K562 (cell line): ENCODE data around the gene APOC1. TPM values are rescaled to one million over a fixed set of nuclear protein-coding genes. Genes with fewer than 3 reads are reported as not detected.

Source experiments
- ATAC-seq: fragments of 200-7000 bp; cut with Tn5 transposase; 3 replicates; pipeline ENCODE4 v1.9.1; 2020; ENCODE audit warnings: moderate library complexity
- BruUV-seq: library from RNA; stranded (reverse); fragments of 400-500 nt; replicated peaks from 2 replicates; lab custom pipeline; 2021; lab: Mats Ljungman, UMichigan
- CTCF ChIA-PET: fragments of 300-600 bp; formaldehyde crosslinking; extraction: SDS; loops from one replicate; lab custom pipeline; 2021; ENCODE audit warnings: low intra/inter-chr PET ratio; lab: Yijun Ruan, JAX
- POLR2A ChIA-PET: fragments of 300-600, 350-650 bp; sonication (Branson Sonifier 250); formaldehyde crosslinking; extraction: SDS; loops from one replicate; lab custom pipeline; 2021; ENCODE audit warnings: antibody characterized with exemption, inconsistent platforms; lab: Yijun Ruan, JAX
- DNase-seq, 4 experiments: peaks; one replicate each; pipeline versions ENCODE4 v3.0.0 to v3.0.0-alpha.2; 2011 to 2018; ENCODE audit warnings: low spot score in 3 of 4, mixed read lengths in 3 of 4; ENCODE audit errors: extremely low read depth in 1 of 4
- FAIRE-seq: peaks from 2 replicates; lab custom pipeline; 2011; peaks lifted over from hg19 to GRCh38; lab: Jason Lieb, UNC
- H2AFZ ChIP-seq: 2 replicates; pipeline ENCODE4 v1.6.0; 2011; ENCODE audit warnings: low read depth, low read length, control low read depth, inconsistent platforms
- H3K27ac ChIP-seq: fragments of 200-600 bp; 3 replicates; pipeline ENCODE4 v1.8.0; 2011; ENCODE audit warnings: low read depth, mild to moderate bottlenecking, control low read depth, inconsistent platforms, low read length, moderate library complexity, mixed read lengths; ENCODE audit errors: extremely low read depth
- H3K27me3 ChIP-seq, 2 experiments: fragments of 300-600 bp in 1 of 2; 2 replicates in 1 of 2; 3 replicates in 1 of 2; pipeline versions ENCODE4 v1.6.0 to v1.8.0; 2011; ENCODE audit warnings: inconsistent platforms in 2 of 2, low read length in 2 of 2, mild to moderate bottlenecking in 1 of 2, mixed read lengths in 1 of 2, moderate library complexity in 1 of 2; ENCODE audit not compliant: control insufficient read depth in 2 of 2, insufficient read depth in 2 of 2
- H3K36me3 ChIP-seq: fragments of 300-600 bp; 3 replicates; pipeline ENCODE4 v1.8.0; 2011; ENCODE audit warnings: mild to moderate bottlenecking, low read length, inconsistent platforms; ENCODE audit not compliant: control insufficient read depth, insufficient read depth
- H3K4me1 ChIP-seq, 2 experiments: fragments of 200-600 bp in 1 of 2; replicated peaks in 1 of 2; 2 replicates in 1 of 2; 3 replicates in 1 of 2; pipeline versions ENCODE4 v1.5.1 to v1.8.0; 2011; ENCODE audit warnings: inconsistent platforms in 2 of 2, low read length in 2 of 2, mild to moderate bottlenecking in 1 of 2, mixed read lengths in 1 of 2, moderate library complexity in 1 of 2; ENCODE audit not compliant: control insufficient read depth in 2 of 2, insufficient read depth in 2 of 2
- H3K4me2 ChIP-seq: 2 replicates; pipeline ENCODE4 v1.6.1; 2011; ENCODE audit warnings: low read length, control low read depth, inconsistent platforms, mixed read lengths; ENCODE audit not compliant: insufficient read depth
- H3K4me3 ChIP-seq: fragments of 200-600 bp; sonication (generic), shearing (Covaris generic); 2 replicates; pipeline ENCODE4 v1.5.1; 2016; ENCODE audit warnings: control low read depth, inconsistent platforms
- H3K79me2 ChIP-seq: fragments of 200-600 bp; 3 replicates; pipeline ENCODE4 v1.8.0; 2011; ENCODE audit warnings: low read length, inconsistent platforms; ENCODE audit not compliant: control insufficient read depth, insufficient read depth
- H3K9ac ChIP-seq, 2 experiments: 2 replicates each; pipeline versions ENCODE4 v1.6.0 to v1.6.1; 2011; ENCODE audit warnings: low read depth in 2 of 2, low read length in 2 of 2, control low read depth in 1 of 2, inconsistent platforms in 1 of 2, mild to moderate bottlenecking in 1 of 2, mixed read lengths in 1 of 2; ENCODE audit not compliant: insufficient read depth in 1 of 2
- H3K9me1 ChIP-seq: one replicate; pipeline ENCODE4 v1.6.0; 2011; ENCODE audit warnings: inconsistent platforms, mild to moderate bottlenecking, low read length, moderate library complexity; ENCODE audit not compliant: control insufficient read depth, insufficient read depth
- H3K9me3 ChIP-seq: replicated peaks from 2 replicates; pipeline ENCODE4 v1.5.1; 2011; ENCODE audit warnings: low read depth, low read length, inconsistent platforms; ENCODE audit not compliant: control insufficient read depth, insufficient read depth
- H4K20me1 ChIP-seq: replicated peaks from 2 replicates; pipeline ENCODE4 v1.6.1; 2011; ENCODE audit warnings: low read length, inconsistent platforms, mixed read lengths; ENCODE audit not compliant: control insufficient read depth, insufficient read depth
- ARNT ChIP-seq, 2 experiments: fragments of 450-650 bp; IDR thresholded peaks; 2 replicates each; pipeline ENCODE4 v1.6.1; 2016; ENCODE audit warnings: mild to moderate bottlenecking in 1 of 2
- CBX5 ChIP-seq: IDR thresholded peaks from 2 replicates; pipeline ENCODE4 v1.6.1; 2014; ENCODE audit warnings: low read depth, borderline replicate concordance
- CCAR2 ChIP-seq: fragments of 200-400 bp; formaldehyde crosslinking; IDR thresholded peaks from 2 replicates; pipeline ENCODE4 v1.6.1; 2017; ENCODE audit warnings: mild to moderate bottlenecking, low read depth, low read length
- CXXC5 ChIP-seq: fragments of 250-450 bp; sonication (Bioruptor Pico); IDR thresholded peaks from 2 replicates; pipeline ENCODE4 v1.8.0; 2022; ENCODE audit warnings: inconsistent platforms, mild to moderate bottlenecking, moderate library complexity
- MAFG ChIP-seq: fragments of 450-650 bp; conservative IDR thresholded peaks from 2 replicates; pipeline ENCODE4 v1.6.1; 2016; ENCODE audit warnings: missing genetic modification characterization, missing compliant biosample characterization
- PTBP1 ChIP-seq: fragments of 200-400 bp; formaldehyde crosslinking; IDR thresholded peaks from 2 replicates; pipeline ENCODE4 v1.6.1; 2017; ENCODE audit warnings: low read depth, low read length
- WGBS: fragments of 100-300 bp; shearing (Covaris generic); methylation state at CpG from one replicate; pipeline ENCODE4 v1.1.6; 2016; ENCODE audit warnings: low coverage, mixed read lengths; ENCODE audit not compliant: insufficient coverage; ENCODE audit errors: missing lambda C conversion rate; 5-methylcytosine and 5-hydroxymethylcytosine counted together
- in situ Hi-C: fragments of 300-500 bp; cut with MboI; formaldehyde crosslinking; loops from 4 replicates; pipeline ENCODE4 v1.15.0; 2018; ENCODE audit warnings: inconsistent platforms, mixed read lengths
- intact Hi-C: fragments of 100-400 bp; cut with micrococcal nuclease; formaldehyde crosslinking; loops from 2 replicates; pipeline ENCODE4 v1.14.2; 2022
- polyA plus RNA-seq, 8 experiments: library from polyadenylated mRNA; depleted of rRNA in 4 of 8; stranded (reverse) in 5 of 8; unstranded in 3 of 8; fragments of >200 nt; fragmentation: Nextera tagmentation in 2 of 8; fragmentation: Illumina TruSeq in 1 of 8; extraction: Ambion mirVana in 2 of 8; extraction: Trizol in 1 of 8; gene quantifications; 2 replicates each; pipeline versions ENCODE4 v1.2.1 to v1.2.3, GENCODE V29; 2011 to 2014; ENCODE audit warnings: inconsistent platforms in 1 of 8, missing spikeins in 1 of 8
- total RNA-seq, 7 experiments: library from RNA; depleted of rRNA in 6 of 7; stranded (reverse); fragments of >200 nt in 6 of 7; fragmentation: Illumina TruSeq in 2 of 7; extraction: Trizol in 2 of 7; gene quantifications; 2 replicates each; pipeline versions ENCODE4 v1.2.1 to v1.2.3, GENCODE V29; 2011 to 2021; ENCODE audit warnings: low replicate concordance in 1 of 7
- TF ChIP-seq, protein P1 (sequence below): fragments of 250-450 bp; sonication (Bioruptor Pico); IDR thresholded peaks from 2 replicates; pipeline ENCODE4 v1.6.1; 2021; ENCODE audit warnings: mild to moderate bottlenecking
- TF ChIP-seq, protein P2 (sequence below): sonication (generic); formaldehyde crosslinking; IDR thresholded peaks from 2 replicates; pipeline ENCODE4 v1.8.0; 2023; ENCODE audit warnings: missing genetic modification reagents, mild to moderate bottlenecking, borderline replicate concordance
- TF ChIP-seq, protein P3 (sequence below), 2 experiments: fragments of 450-650 bp; IDR thresholded peaks; 2 replicates each; pipeline ENCODE4 v1.6.1; 2018; ENCODE audit warnings: mild to moderate bottlenecking in 2 of 2, low read depth in 1 of 2; ENCODE audit not compliant: partially characterized antibody in 2 of 2

Gene APOC1
- total and polyA plus RNA-seq, 9 of the 15 experiments (the other 6 are each of a cell fraction or from before 2014, with no cell fraction given) = 115 to 408 (median 220) TPM

DNA sequence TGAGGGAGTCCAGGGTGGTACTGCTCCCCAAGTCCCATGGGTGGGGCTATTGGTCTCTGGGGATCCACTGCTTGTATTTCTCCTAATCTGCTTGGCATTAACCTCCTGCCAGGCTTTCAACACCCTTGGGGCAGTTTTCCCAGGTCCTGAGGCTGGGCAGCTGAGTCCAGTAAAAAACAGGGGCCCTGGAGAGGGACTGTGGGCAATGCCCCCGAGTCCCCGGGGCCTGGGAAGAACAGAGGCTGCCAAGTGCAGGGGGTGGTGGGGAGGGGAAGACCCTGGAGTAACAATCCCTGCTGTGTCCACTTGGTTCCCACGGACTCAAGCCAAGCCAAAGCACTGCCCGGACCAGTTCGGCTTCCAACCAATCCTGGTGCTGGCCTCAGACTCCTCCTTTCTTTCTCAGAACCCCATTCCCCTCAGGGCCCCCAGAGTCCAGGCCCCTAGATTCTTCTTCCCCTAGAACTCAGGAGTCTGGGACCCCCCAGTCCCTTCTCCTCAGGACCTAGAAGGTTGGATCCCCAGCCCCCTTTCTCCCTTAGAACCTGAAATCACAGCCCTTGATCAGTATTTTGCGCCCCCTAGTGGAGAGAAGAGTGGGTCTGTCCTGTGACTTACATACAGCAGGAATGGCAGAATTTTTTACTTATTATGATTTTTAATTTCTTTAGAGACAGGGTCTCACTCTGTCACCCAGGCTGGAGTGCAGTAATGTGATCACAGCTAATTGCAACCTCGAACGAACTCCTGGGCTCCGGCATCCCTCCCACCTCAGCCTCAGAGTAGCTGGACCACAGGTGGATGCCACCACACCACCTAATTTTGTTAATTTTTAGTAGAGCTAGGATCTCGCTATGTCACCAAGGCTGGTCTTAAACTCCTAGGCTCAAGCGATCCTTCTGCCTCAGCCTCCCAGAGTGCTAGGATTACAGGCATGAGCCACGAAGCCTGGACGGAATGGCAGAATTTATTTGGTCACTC is 37.1 kb downstream of the APOC1 start:
- Histone ChIP-seq H2AFZ (no peak overlapping the region), H3K27me3 (no peaks in the 10 kb centered on the region), H3K9me1 (peaks cover 1% of the 10 kb centered on the region), H3K27ac (no peak overlapping the region), H4K20me1 (peaks cover 11% of the 10 kb centered on the region; the same call in 1 of the 2 replicates), H3K79me2 (peaks cover 22% of the 10 kb centered on the region), H3K36me3 (no peaks in the 10 kb centered on the region), H3K4me2 (no peak overlapping the region), H3K9me3 (no peaks in the 10 kb centered on the region), H3K4me1 (peaks cover 7 to 29% of the 10 kb centered on the region in 2 experiments; a peak in 4 of 5 replicates), H3K4me3 (no peak overlapping the region), H3K9ac (peak overlapping the region in 1 of 2 experiments; percentile 69; a peak in 1 of 4 replicates)
- ChIA-PET CTCF (interaction anchor here (0.6 to 2.3 kb wide), 6 partner anchors 37 to 533 kb away, joined by 3 to 27 read pairs (median 4); partner anchors contain the start of genes APOC1 and APOE), POLR2A (interaction anchor here (0.7 to 1.0 kb wide), 2 partner anchors 37 to 74 kb away, joined by 3 read pairs; partner anchors contain the start of gene APOC1)
- intact Hi-C loops (loop anchor here (1.0 kb wide), 1 partner anchor 48 kb away; no protein-coding TSS in a partner anchor), in situ Hi-C loops (loop anchor here (5.0 kb wide), 1 partner anchor 39 kb away; the partner anchor contains the start of gene APOC1)
- BruUV-seq = no TSS peak
- WGBS = 45% methylated on average over 13 of the region's 13 CpGs
- ATAC-seq (peak; percentile 25; the same call in 2 of the 3 replicates), DNase-seq (peak; percentile 75 to 87 (median 79)), FAIRE-seq (peak; percentile 75)
- TF ChIP-seq CCAR2 (no peak), ARNT (IDR thresholded peaks at IDR 0.05) (no peak), MAFG (tag) (no peak), CXXC5 (CRISPR knock-in tag) (no peak), CBX5 (no peak), PTBP1 (no peak)
- TF ChIP-seq, protein P1, sequence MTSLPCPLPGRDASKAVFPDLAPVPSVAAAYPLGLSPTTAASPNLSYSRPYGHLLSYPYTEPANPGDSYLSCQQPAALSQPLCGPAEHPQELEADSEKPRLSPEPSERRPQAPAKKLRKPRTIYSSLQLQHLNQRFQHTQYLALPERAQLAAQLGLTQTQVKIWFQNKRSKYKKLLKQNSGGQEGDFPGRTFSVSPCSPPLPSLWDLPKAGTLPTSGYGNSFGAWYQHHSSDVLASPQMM (CRISPR knock-in tag) = no peak
- TF ChIP-seq, protein P2, sequence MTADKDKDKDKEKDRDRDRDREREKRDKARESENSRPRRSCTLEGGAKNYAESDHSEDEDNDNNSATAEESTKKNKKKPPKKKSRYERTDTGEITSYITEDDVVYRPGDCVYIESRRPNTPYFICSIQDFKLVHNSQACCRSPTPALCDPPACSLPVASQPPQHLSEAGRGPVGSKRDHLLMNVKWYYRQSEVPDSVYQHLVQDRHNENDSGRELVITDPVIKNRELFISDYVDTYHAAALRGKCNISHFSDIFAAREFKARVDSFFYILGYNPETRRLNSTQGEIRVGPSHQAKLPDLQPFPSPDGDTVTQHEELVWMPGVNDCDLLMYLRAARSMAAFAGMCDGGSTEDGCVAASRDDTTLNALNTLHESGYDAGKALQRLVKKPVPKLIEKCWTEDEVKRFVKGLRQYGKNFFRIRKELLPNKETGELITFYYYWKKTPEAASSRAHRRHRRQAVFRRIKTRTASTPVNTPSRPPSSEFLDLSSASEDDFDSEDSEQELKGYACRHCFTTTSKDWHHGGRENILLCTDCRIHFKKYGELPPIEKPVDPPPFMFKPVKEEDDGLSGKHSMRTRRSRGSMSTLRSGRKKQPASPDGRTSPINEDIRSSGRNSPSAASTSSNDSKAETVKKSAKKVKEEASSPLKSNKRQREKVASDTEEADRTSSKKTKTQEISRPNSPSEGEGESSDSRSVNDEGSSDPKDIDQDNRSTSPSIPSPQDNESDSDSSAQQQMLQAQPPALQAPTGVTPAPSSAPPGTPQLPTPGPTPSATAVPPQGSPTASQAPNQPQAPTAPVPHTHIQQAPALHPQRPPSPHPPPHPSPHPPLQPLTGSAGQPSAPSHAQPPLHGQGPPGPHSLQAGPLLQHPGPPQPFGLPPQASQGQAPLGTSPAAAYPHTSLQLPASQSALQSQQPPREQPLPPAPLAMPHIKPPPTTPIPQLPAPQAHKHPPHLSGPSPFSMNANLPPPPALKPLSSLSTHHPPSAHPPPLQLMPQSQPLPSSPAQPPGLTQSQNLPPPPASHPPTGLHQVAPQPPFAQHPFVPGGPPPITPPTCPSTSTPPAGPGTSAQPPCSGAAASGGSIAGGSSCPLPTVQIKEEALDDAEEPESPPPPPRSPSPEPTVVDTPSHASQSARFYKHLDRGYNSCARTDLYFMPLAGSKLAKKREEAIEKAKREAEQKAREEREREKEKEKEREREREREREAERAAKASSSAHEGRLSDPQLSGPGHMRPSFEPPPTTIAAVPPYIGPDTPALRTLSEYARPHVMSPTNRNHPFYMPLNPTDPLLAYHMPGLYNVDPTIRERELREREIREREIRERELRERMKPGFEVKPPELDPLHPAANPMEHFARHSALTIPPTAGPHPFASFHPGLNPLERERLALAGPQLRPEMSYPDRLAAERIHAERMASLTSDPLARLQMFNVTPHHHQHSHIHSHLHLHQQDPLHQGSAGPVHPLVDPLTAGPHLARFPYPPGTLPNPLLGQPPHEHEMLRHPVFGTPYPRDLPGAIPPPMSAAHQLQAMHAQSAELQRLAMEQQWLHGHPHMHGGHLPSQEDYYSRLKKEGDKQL (CRISPR knock-in tag) = no peak
- TF ChIP-seq, protein P3, sequence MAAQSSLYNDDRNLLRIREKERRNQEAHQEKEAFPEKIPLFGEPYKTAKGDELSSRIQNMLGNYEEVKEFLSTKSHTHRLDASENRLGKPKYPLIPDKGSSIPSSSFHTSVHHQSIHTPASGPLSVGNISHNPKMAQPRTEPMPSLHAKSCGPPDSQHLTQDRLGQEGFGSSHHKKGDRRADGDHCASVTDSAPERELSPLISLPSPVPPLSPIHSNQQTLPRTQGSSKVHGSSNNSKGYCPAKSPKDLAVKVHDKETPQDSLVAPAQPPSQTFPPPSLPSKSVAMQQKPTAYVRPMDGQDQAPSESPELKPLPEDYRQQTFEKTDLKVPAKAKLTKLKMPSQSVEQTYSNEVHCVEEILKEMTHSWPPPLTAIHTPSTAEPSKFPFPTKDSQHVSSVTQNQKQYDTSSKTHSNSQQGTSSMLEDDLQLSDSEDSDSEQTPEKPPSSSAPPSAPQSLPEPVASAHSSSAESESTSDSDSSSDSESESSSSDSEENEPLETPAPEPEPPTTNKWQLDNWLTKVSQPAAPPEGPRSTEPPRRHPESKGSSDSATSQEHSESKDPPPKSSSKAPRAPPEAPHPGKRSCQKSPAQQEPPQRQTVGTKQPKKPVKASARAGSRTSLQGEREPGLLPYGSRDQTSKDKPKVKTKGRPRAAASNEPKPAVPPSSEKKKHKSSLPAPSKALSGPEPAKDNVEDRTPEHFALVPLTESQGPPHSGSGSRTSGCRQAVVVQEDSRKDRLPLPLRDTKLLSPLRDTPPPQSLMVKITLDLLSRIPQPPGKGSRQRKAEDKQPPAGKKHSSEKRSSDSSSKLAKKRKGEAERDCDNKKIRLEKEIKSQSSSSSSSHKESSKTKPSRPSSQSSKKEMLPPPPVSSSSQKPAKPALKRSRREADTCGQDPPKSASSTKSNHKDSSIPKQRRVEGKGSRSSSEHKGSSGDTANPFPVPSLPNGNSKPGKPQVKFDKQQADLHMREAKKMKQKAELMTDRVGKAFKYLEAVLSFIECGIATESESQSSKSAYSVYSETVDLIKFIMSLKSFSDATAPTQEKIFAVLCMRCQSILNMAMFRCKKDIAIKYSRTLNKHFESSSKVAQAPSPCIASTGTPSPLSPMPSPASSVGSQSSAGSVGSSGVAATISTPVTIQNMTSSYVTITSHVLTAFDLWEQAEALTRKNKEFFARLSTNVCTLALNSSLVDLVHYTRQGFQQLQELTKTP (IDR thresholded peaks at IDR 0.05; ENCODE audit: low read depth in 1 of 2, partially characterized antibody in 2 of 2) = no peak
